ENCODE measurements around the gene ZNF687. TPM values are rescaled to one million over a fixed set of nuclear protein-coding genes. Genes with fewer than 3 reads are reported as not detected.

ZNF687 gene
- total RNA-seq, 1 donor from 2014 or later = 67.9 TPM

Other genes starting within 250 kb of the ZNF687 start
- gene BNIPL, start 245.7 kb upstream of the ZNF687 start, total RNA-seq = not detected
- gene C1orf56, start 234.5 kb upstream of the ZNF687 start, total RNA-seq = 11.4 TPM
- 42.4 TPM for gene CDC42SE1, start 222.7 kb upstream of the ZNF687 start, total RNA-seq
- gene MLLT11, start 221.9 kb upstream of the ZNF687 start, total RNA-seq = 3.6 TPM
- gene GABPB2, start 211.5 kb upstream of the ZNF687 start, total RNA-seq = 3.7 TPM
- gene SEMA6C, start 135.7 kb upstream of the ZNF687 start, total RNA-seq = 31.8 TPM
- gene TNFAIP8L2, start 125.7 kb upstream of the ZNF687 start, total RNA-seq = not detected
- 0.85 TPM for gene LYSMD1, start 116.4 kb upstream of the ZNF687 start, total RNA-seq
- 27.4 TPM for gene SCNM1, start 116.2 kb upstream of the ZNF687 start, total RNA-seq
- not detected for gene TMOD4, start 106.3 kb upstream of the ZNF687 start, total RNA-seq
- 33.6 TPM for gene VPS72, start 92.1 kb upstream of the ZNF687 start, total RNA-seq
- gene PIP5K1A, start 83.7 kb upstream of the ZNF687 start, total RNA-seq = 36.5 TPM
- 83.5 TPM for gene PSMD4, start 27.6 kb upstream of the ZNF687 start, total RNA-seq
- gene PI4KB, start 45.1 kb downstream of the ZNF687 start, total RNA-seq = 94.8 TPM
- 8.4 TPM for gene RFX5, start 65.0 kb downstream of the ZNF687 start, total RNA-seq
- gene SELENBP1, start 90.4 kb downstream of the ZNF687 start, total RNA-seq = 102 TPM
- gene PSMB4, start 117.3 kb downstream of the ZNF687 start, total RNA-seq = 320 TPM
- gene POGZ, start 177.2 kb downstream of the ZNF687 start, total RNA-seq = 18.1 TPM
- gene CGN, start 229.1 kb downstream of the ZNF687 start, total RNA-seq = not detected